HL-60 (cell line): ENCODE measurements around the gene TACR2.

Experiments
- DNase-seq, 2 experiments: peaks; one replicate each; pipeline ENCODE4 v3.0.0-alpha.2; 2010 to 2020; ENCODE audit warnings: low read depth in 1 of 2, low spot score in 1 of 2
- H3K27ac ChIP-seq: fragments of 250-450 bp; sonication (Bioruptor Pico); replicated peaks from 2 replicates; pipeline ENCODE4 v1.5.1; 2020; ENCODE audit warnings: mild to moderate bottlenecking, moderate library complexity
- H3K27me3 ChIP-seq: fragments of 250-450 bp; sonication (Bioruptor Pico); 2 replicates; pipeline ENCODE4 v1.5.1; 2021; ENCODE audit warnings: mild to moderate bottlenecking, moderate library complexity; ENCODE audit not compliant: insufficient read depth, poor library complexity, severe bottlenecking
- H3K4me3 ChIP-seq: replicated peaks from 2 replicates; pipeline ENCODE4 v1.5.1; 2011; ENCODE audit warnings: mild to moderate bottlenecking, control low read depth, low read length; ENCODE audit not compliant: insufficient read depth
- CTCF ChIP-seq: IDR thresholded peaks from one replicate; pipeline ENCODE4 v1.5.1; 2011; ENCODE audit warnings: low read length, control low read depth, inconsistent platforms; ENCODE audit not compliant: insufficient read depth
- GABPA ChIP-seq: IDR thresholded peaks from 2 replicates; pipeline ENCODE4 v1.6.1; 2012; ENCODE audit warnings: low read depth
- POLR2AphosphoS5 ChIP-seq: IDR thresholded peaks from 2 replicates; pipeline ENCODE4 v1.6.1; 2012; ENCODE audit warnings: low read depth
- SPI1 ChIP-seq: IDR thresholded peaks from 2 replicates; pipeline ENCODE4 v1.6.1; 2012; ENCODE audit warnings: low read depth, mild to moderate bottlenecking, borderline replicate concordance
- long read RNA-seq: library from polyadenylated mRNA; unstranded; transcript quantifications from one replicate; pipeline ENCODE4 v2.0.0, GENCODE V29; 2020
- TF ChIP-seq, protein P1 (sequence below): IDR thresholded peaks from 2 replicates; pipeline ENCODE4 v1.6.1; 2012; ENCODE audit warnings: low read depth; ENCODE audit not compliant: insufficient replicate concordance

Gene TACR2
- long read RNA-seq, partial matches to known transcripts: 0 of 1 reads
- long read RNA-seq, other reads (novel, unspliced or antisense): 0 of 1 reads

GRCh38 chr10:69416695-69417094 is at the start of gene TACR2:
Gene TACR2, minus strand, starts transcription at chr10:69416918. Its CDS starts 595 bp downstream, at chr10:69416323.
- TF ChIP-seq CTCF: no peak
- no peak for TF ChIP-seq POLR2AphosphoS5
- TF ChIP-seq, protein P1, sequence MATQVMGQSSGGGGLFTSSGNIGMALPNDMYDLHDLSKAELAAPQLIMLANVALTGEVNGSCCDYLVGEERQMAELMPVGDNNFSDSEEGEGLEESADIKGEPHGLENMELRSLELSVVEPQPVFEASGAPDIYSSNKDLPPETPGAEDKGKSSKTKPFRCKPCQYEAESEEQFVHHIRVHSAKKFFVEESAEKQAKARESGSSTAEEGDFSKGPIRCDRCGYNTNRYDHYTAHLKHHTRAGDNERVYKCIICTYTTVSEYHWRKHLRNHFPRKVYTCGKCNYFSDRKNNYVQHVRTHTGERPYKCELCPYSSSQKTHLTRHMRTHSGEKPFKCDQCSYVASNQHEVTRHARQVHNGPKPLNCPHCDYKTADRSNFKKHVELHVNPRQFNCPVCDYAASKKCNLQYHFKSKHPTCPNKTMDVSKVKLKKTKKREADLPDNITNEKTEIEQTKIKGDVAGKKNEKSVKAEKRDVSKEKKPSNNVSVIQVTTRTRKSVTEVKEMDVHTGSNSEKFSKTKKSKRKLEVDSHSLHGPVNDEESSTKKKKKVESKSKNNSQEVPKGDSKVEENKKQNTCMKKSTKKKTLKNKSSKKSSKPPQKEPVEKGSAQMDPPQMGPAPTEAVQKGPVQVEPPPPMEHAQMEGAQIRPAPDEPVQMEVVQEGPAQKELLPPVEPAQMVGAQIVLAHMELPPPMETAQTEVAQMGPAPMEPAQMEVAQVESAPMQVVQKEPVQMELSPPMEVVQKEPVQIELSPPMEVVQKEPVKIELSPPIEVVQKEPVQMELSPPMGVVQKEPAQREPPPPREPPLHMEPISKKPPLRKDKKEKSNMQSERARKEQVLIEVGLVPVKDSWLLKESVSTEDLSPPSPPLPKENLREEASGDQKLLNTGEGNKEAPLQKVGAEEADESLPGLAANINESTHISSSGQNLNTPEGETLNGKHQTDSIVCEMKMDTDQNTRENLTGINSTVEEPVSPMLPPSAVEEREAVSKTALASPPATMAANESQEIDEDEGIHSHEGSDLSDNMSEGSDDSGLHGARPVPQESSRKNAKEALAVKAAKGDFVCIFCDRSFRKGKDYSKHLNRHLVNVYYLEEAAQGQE: no peak
- Histone ChIP-seq H3K27ac (no peak within 1 kb of the TSS), H3K4me3 (no peak within 1 kb of the TSS), H3K27me3 (no peaks in the 10 kb centered on the region)
- DNase-seq: no peak

DNA sequence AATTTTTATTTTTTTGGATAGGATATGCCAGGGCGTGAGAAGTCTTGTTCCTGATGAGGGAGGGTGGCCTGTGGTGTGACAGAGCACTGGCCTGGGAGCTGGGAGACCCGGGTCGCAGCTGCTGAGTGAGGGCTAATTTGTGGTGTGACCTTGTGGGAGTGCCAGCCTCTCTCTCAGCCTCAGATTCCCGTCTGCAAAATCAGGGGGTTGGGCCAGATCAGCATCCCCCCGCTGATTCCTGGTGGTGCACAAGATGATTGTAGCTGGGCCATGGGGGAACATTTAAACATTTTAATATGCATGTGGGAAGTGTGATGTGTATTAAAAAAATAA is 49.4 kb upstream of the TACR2 start:
- TF ChIP-seq CTCF: no peak
- TF ChIP-seq SPI1: no peak
- TF ChIP-seq, protein P1: no peak
- TF ChIP-seq GABPA: no peak
- TF ChIP-seq POLR2AphosphoS5: no peak
- H3K27me3 ChIP-seq: no peaks in the 10 kb centered on the region
- H3K27ac ChIP-seq: no peak overlapping the region; the same call in none of the 2 replicates
- no peak overlapping the region for H3K4me3 ChIP-seq
- no peak for DNase-seq

- H3K27me3 ChIP-seq: no peaks in the 10 kb centered on the region
- DNase-seq: peak in 1 of 2 experiments; percentile 68
- H3K27ac ChIP-seq: peak overlapping the region; percentile 62
- H3K4me3 ChIP-seq: no peak overlapping the region
- TF ChIP-seq CTCF: no peak
- TF ChIP-seq POLR2AphosphoS5: no peak
- TF ChIP-seq GABPA: no peak
- TF ChIP-seq SPI1: no peak
- TF ChIP-seq, protein P1: no peak
These were observed 48.9 kb upstream of the TACR2 start for GRCh38 chr10:69465457-69466157.
